Panc1 (cell line): Measurements from ENCODE around the gene PPDPF. TPM values are rescaled to one million over a fixed set of nuclear protein-coding genes. Genes with fewer than 3 reads are reported as not detected.
A peak's percentile ranks its signal among the peaks of the same experiment; 100 is the strongest.

ENCODE experiments used
- ATAC-seq: fragments of 200-7000 bp; cut with Tn5 transposase; 2 replicates; pipeline ENCODE4 v1.9.1; 2020; ENCODE audit warnings: mild to moderate bottlenecking, moderate library complexity
- BruUV-seq: library from RNA; stranded (reverse); fragments of 400-500 nt; replicated peaks from 2 replicates; lab custom pipeline; 2021; lab: Mats Ljungman, UMichigan
- CTCF ChIA-PET: fragments of 300-600 bp; sonication (Branson Sonifier 250); formaldehyde crosslinking; loops from one replicate; lab custom pipeline; 2022; ENCODE audit warnings: antibody characterized with exemption; lab: Charles Lee
- POLR2A ChIA-PET: fragments of 300-600 bp; sonication (Branson Sonifier 250); formaldehyde crosslinking; loops from one replicate; lab custom pipeline; 2022; ENCODE audit warnings: antibody characterized with exemption; lab: Charles Lee
- DNase-seq: peaks from one replicate; pipeline ENCODE4 v3.0.0-alpha.2; 2010; ENCODE audit warnings: low read depth, low spot score
- H3K27ac ChIP-seq: 2 replicates; pipeline ENCODE4 v1.5.1; 2011; ENCODE audit warnings: mild to moderate bottlenecking, low read length, inconsistent platforms
- H3K27me3 ChIP-seq: fragments of 200-500 bp; sonication (Bioruptor generic); 2 replicates; pipeline ENCODE4 v1.6.0; 2014; ENCODE audit warnings: low read length, inconsistent platforms; ENCODE audit not compliant: control insufficient read depth, insufficient read depth
- H3K36me3 ChIP-seq: fragments of 200-500 bp; sonication (Bioruptor generic); 2 replicates; pipeline ENCODE4 v1.5.1; 2014; ENCODE audit warnings: inconsistent platforms, mild to moderate bottlenecking, low read length, moderate library complexity; ENCODE audit not compliant: control insufficient read depth, insufficient read depth
- H3K4me1 ChIP-seq: 2 replicates; pipeline ENCODE4 v1.5.1; 2011; ENCODE audit warnings: inconsistent platforms, mild to moderate bottlenecking, low read length, moderate library complexity; ENCODE audit not compliant: control insufficient read depth, insufficient read depth
- H3K4me3 ChIP-seq, 2 experiments: 2 replicates each; pipeline ENCODE4 v1.5.1; 2011 to 2012; ENCODE audit warnings: low read depth in 2 of 2, low read length in 2 of 2, mild to moderate bottlenecking in 2 of 2, inconsistent platforms in 1 of 2, moderate library complexity in 1 of 2
- H3K9me3 ChIP-seq: fragments of 200-500 bp; sonication (Bioruptor generic); 2 replicates; pipeline ENCODE4 v1.5.1; 2014; ENCODE audit warnings: low read depth, mild to moderate bottlenecking, inconsistent platforms, low read length, moderate library complexity; ENCODE audit not compliant: control insufficient read depth, insufficient read depth
- CTCF ChIP-seq: fragments of 450-650 bp; IDR thresholded peaks from 2 replicates; pipeline ENCODE4 v1.5.1; 2017; ENCODE audit warnings: mild to moderate bottlenecking
- POLR2AphosphoS5 ChIP-seq: IDR thresholded peaks from 2 replicates; pipeline ENCODE4 v1.6.1; 2012; ENCODE audit warnings: mild to moderate bottlenecking, low read depth, low read length, moderate library complexity
- SIN3A ChIP-seq: IDR thresholded peaks from 2 replicates; pipeline ENCODE4 v1.6.1; 2012; ENCODE audit warnings: low read depth, mild to moderate bottlenecking, low read length, moderate library complexity, borderline replicate concordance; ENCODE audit not compliant: insufficient read depth
- TCF7L2 ChIP-seq: IDR thresholded peaks from 2 replicates; pipeline ENCODE4 v1.6.1; 2011; ENCODE audit warnings: mild to moderate bottlenecking, low read depth, low read length, inconsistent platforms
- in situ Hi-C: cut with HindIII; loops from 2 replicates; pipeline ENCODE4 v1.10.0; 2016; ENCODE audit warnings: low sequenced_read_pairs, low pct_unique_long_range_greater_than_20kb
- intact Hi-C: fragments of 100-400 bp; cut with micrococcal nuclease; formaldehyde crosslinking; loops from one replicate; pipeline ENCODE4 v1.10.0; 2022; ENCODE audit not compliant: unreplicated experiment
- total RNA-seq: library from RNA; stranded (reverse); gene quantifications from one replicate; pipeline ENCODE4 v1.2.1, GENCODE V29; 2021; ENCODE audit not compliant: unreplicated experiment
- TF ChIP-seq, protein P1 (sequence below), 2 experiments: IDR thresholded peaks; 2 replicates each; pipeline ENCODE4 v1.6.1; 2011 to 2012; ENCODE audit warnings: low read depth in 2 of 2, control low read depth in 1 of 2, low read length in 1 of 2, mild to moderate bottlenecking in 1 of 2, moderate library complexity in 1 of 2; ENCODE audit not compliant: insufficient read depth in 1 of 2

PPDPF gene
- total RNA-seq, 1 experiment from 2014 or later, result 241 TPM

GRCh38 chr20:63552481-63553249 lies 32.1 kb downstream of the PPDPF start:
- H3K4me1 ChIP-seq, result peaks cover 14% of the 10 kb centered on the region
- H3K36me3 ChIP-seq, result no peaks in the 10 kb centered on the region
- peak overlapping the region in 1 of 2 experiments; percentile 20; a peak in 1 of 4 replicates for H3K4me3 ChIP-seq
- H3K9me3 ChIP-seq, result no peaks in the 10 kb centered on the region
- no peaks in the 10 kb centered on the region for H3K27me3 ChIP-seq
- POLR2A ChIA-PET, result interaction anchor here (0.6 kb wide), 1 partner anchor 14 kb away, joined by 9 read pairs; no protein-coding TSS in a partner anchor
- ATAC-seq, result no peak
- TF ChIP-seq POLR2AphosphoS5, result no peak
- TF ChIP-seq, protein P1, sequence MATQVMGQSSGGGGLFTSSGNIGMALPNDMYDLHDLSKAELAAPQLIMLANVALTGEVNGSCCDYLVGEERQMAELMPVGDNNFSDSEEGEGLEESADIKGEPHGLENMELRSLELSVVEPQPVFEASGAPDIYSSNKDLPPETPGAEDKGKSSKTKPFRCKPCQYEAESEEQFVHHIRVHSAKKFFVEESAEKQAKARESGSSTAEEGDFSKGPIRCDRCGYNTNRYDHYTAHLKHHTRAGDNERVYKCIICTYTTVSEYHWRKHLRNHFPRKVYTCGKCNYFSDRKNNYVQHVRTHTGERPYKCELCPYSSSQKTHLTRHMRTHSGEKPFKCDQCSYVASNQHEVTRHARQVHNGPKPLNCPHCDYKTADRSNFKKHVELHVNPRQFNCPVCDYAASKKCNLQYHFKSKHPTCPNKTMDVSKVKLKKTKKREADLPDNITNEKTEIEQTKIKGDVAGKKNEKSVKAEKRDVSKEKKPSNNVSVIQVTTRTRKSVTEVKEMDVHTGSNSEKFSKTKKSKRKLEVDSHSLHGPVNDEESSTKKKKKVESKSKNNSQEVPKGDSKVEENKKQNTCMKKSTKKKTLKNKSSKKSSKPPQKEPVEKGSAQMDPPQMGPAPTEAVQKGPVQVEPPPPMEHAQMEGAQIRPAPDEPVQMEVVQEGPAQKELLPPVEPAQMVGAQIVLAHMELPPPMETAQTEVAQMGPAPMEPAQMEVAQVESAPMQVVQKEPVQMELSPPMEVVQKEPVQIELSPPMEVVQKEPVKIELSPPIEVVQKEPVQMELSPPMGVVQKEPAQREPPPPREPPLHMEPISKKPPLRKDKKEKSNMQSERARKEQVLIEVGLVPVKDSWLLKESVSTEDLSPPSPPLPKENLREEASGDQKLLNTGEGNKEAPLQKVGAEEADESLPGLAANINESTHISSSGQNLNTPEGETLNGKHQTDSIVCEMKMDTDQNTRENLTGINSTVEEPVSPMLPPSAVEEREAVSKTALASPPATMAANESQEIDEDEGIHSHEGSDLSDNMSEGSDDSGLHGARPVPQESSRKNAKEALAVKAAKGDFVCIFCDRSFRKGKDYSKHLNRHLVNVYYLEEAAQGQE (IDR thresholded peaks at IDR 0.05; ENCODE audit: insufficient read depth in 1 of 2, low read depth in 2 of 2, low read length in 1 of 2), result no peak
- no peak for TF ChIP-seq CTCF
- no peak for TF ChIP-seq TCF7L2
- TF ChIP-seq SIN3A, result no peak
- in situ Hi-C loops, result no loop called here
- intact Hi-C loops, result no loop called here
- no peak for DNase-seq
- CTCF ChIA-PET, result no interaction called here
- H3K27ac ChIP-seq, result no peak overlapping the region
- BruUV-seq, result no TSS peak

DNA sequence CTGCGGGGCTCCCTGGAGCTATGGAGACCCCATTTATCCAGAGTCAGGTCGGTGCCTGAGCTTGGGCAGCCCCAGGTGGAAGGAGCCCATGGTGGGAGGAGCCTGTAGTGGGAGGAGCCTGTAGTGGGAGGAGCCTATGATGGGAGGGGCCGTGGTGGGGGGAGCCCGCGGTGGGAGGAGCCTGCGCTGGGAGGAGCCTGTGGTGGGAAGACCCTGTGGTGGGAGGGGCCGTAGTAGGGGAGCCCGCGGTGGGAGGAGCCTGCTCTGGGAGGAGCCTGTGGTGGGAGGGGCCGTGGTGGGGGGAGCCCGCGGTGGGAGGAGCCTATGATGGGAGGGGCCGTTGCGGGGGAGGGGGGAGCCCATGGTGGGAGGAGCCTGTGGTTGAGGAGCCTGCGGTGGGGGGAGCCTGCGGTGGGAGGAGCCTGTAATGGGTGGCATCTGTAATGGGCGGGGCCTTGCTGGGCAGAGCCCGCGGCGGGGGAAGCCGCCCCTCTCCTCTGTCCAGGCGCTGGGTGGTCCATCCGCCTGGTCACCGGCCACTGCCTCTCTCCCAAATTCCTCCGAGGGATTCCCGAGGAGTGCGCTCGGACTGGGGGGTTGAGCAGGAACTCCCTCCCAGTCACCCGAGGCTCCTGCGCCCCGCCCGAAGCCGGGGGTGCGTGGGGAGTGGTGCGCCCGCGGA lies 32.8 kb downstream of the PPDPF start:
- ATAC-seq (peak; percentile 71), DNase-seq (no peak)
- Histone ChIP-seq H3K9me3 (no peaks in the 10 kb centered on the region), H3K4me3 (peak overlapping the region; percentile 55 to 67), H3K27ac (0 out of 2 replicates have a peak overlapping the region, but pooled peaks have one; percentile 51), H3K4me1 (peaks cover 8% of the 10 kb centered on the region), H3K27me3 (no peaks in the 10 kb centered on the region), H3K36me3 (no peaks in the 10 kb centered on the region)
- CTCF ChIA-PET, result no interaction called here
- in situ Hi-C loops, result no loop called here
- POLR2A ChIA-PET, result interaction anchor here (0.6 kb wide), 1 partner anchor 14 kb away, joined by 9 read pairs; no protein-coding TSS in a partner anchor
- TF ChIP-seq POLR2AphosphoS5, result no peak
- TF ChIP-seq TCF7L2, result no peak
- TF ChIP-seq CTCF, result no peak
- no peak for TF ChIP-seq SIN3A
- TF ChIP-seq, protein P1 (IDR thresholded peaks at IDR 0.05; ENCODE audit: insufficient read depth in 1 of 2, low read depth in 2 of 2, low read length in 1 of 2), result no peak
- BruUV-seq, result no TSS peak
- intact Hi-C loops, result no loop called here
